WTC11 (cell line): ENCODE data around the gene CRYZ.

Experiments used
- ATF3 ChIP-seq: sonication (generic); formaldehyde crosslinking; conservative IDR thresholded peaks from 2 replicates; pipeline ENCODE4 v1.8.1; 2022; ENCODE audit warnings: mild to moderate bottlenecking, missing genetic modification reagents
- TF ChIP-seq, protein P1 (sequence below): sonication (generic); formaldehyde crosslinking; IDR thresholded peaks from 2 replicates; pipeline ENCODE4 v1.8.1; 2023; ENCODE audit warnings: mild to moderate bottlenecking, missing genetic modification reagents, moderate library complexity

DNA sequence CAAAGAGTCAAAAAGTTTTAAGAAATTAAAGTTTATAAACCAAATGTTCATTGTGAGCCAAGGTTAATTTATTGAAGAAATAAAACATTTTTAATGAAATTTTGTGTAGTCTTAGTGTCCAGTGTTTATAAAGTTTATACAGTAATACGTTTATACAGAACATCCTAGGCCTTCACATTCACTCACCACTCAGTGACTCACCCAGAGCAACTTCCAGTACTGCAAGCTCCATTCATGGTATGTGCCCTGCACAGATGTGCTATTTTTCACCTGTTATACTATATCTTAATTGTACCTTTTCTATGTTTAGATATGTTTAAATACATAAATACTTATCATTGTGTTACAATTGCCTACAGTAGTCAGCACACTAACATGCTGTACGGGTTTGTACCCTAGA, 33.7 kb upstream of the CRYZ start:
- TF ChIP-seq, protein P1, sequence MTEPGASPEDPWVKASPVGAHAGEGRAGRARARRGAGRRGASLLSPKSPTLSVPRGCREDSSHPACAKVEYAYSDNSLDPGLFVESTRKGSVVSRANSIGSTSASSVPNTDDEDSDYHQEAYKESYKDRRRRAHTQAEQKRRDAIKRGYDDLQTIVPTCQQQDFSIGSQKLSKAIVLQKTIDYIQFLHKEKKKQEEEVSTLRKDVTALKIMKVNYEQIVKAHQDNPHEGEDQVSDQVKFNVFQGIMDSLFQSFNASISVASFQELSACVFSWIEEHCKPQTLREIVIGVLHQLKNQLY = no peak
- no peak for TF ChIP-seq ATF3 (CRISPR knock-in tag)
